GM18499 (cell line): ENCODE results near the gene TTC13.
"Not testable (repeated sequence)": the region's sequence is repeated elsewhere in the genome, so short reads cannot be mapped to it uniquely, and the experiment has no call there.

ENCODE experiments used
- ATAC-seq: cut with Tn5 transposase; IDR thresholded peaks from one replicate; pipeline ENCODE4 v1.9.1; 2021; ENCODE audit warnings: moderate number of reproducible peaks; ENCODE audit not compliant: insufficient read depth, unreplicated experiment

Gene TTC13

GRCh38 chr1:230978491-230979388 lies at the start of gene TTC13, which contains the start of gene ARV1:
TSS of gene TTC13 (minus strand) at chr1:230978861. CDS start at chr1:230978830, 31 bp downstream.
TSS of gene ARV1 (plus strand) at chr1:230979094. CDS start at chr1:230979106, 12 bp downstream.
- ATAC-seq, result peak; percentile 76

GRCh38 chr1:231027971-231028370 lies 49.3 kb upstream of the TTC13 start:
- no peak for ATAC-seq

- ATAC-seq, result no peak
These were observed 48.7 kb upstream of the TTC13 start for GRCh38 chr1:231027136-231027925.

- ATAC-seq, result no peak
These were observed 47.9 kb upstream of the TTC13 start for GRCh38 chr1:231026576-231026975.

GRCh38 chr1:231023150-231023549 lies 44.5 kb upstream of the TTC13 start:
- no peak for ATAC-seq

GRCh38 chr1:231022543-231022942 lies 43.9 kb upstream of the TTC13 start:
- not testable (repeated sequence) for ATAC-seq

GRCh38 chr1:231021540-231022031 lies 42.9 kb upstream of the TTC13 start:
- no peak for ATAC-seq

GRCh38 chr1:231020816-231021215 lies 42.2 kb upstream of the TTC13 start:
- ATAC-seq, result no peak

GRCh38 chr1:231020139-231020601 lies 41.5 kb upstream of the TTC13 start:
- ATAC-seq, result no peak

GRCh38 chr1:231019711-231020110 lies 41.0 kb upstream of the TTC13 start:
- no peak for ATAC-seq

GRCh38 chr1:231016966-231017365 lies 38.3 kb upstream of the TTC13 start:
- no peak for ATAC-seq

GRCh38 chr1:231016234-231016633 lies 37.6 kb upstream of the TTC13 start:
- no peak for ATAC-seq

GRCh38 chr1:231013391-231014015 lies 34.8 kb upstream of the TTC13 start:
- no peak for ATAC-seq

- no peak for ATAC-seq
These were observed 33.3 kb upstream of the TTC13 start for GRCh38 chr1:231011963-231012362.

- ATAC-seq, result no peak
These were observed 32.7 kb upstream of the TTC13 start for GRCh38 chr1:231011360-231011759.

- ATAC-seq, result not testable (repeated sequence)
These were observed 28.9 kb upstream of the TTC13 start for GRCh38 chr1:231007535-231007934.

- ATAC-seq, result no peak
These were observed 23.2 kb upstream of the TTC13 start for GRCh38 chr1:231001892-231002291.

GRCh38 chr1:231000639-231001038 lies 22.0 kb upstream of the TTC13 start:
- no peak for ATAC-seq

- no peak for ATAC-seq
These were observed 21.5 kb upstream of the TTC13 start for GRCh38 chr1:231000201-231000600.

GRCh38 chr1:230994860-230995259 lies 16.2 kb upstream of the TTC13 start:
- no peak for ATAC-seq
